Measurements from ENCODE around the gene PDAP1. TPM values are rescaled to one million over a fixed set of nuclear protein-coding genes. Genes with fewer than 3 reads are reported as not detected.

Gene PDAP1
- total and polyA plus RNA-seq, 2 of the 13 experiments (the other 11 are each of a cell fraction or from before 2014, with no cell fraction given): 13.0 to 100 TPM

- TF ChIP-seq, protein P1, sequence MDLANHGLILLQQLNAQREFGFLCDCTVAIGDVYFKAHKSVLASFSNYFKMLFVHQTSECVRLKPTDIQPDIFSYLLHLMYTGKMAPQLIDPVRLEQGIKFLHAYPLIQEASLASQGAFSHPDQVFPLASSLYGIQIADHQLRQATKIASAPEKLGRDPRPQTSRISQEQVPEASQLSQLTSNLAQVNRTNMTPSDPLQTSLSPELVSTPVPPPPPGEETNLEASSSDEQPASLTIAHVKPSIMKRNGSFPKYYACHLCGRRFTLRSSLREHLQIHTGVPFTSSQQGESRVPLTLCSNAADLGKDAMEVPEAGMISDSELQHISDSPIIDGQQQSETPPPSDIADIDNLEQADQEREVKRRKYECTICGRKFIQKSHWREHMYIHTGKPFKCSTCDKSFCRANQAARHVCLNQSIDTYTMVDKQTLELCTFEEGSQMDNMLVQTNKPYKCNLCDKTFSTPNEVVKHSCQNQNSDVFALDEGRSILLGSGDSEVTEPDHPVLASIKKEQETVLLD (CRISPR knock-in tag; IDR thresholded peaks at IDR 0.05; ENCODE audit: low read depth): no peak
- TF ChIP-seq, protein P2, sequence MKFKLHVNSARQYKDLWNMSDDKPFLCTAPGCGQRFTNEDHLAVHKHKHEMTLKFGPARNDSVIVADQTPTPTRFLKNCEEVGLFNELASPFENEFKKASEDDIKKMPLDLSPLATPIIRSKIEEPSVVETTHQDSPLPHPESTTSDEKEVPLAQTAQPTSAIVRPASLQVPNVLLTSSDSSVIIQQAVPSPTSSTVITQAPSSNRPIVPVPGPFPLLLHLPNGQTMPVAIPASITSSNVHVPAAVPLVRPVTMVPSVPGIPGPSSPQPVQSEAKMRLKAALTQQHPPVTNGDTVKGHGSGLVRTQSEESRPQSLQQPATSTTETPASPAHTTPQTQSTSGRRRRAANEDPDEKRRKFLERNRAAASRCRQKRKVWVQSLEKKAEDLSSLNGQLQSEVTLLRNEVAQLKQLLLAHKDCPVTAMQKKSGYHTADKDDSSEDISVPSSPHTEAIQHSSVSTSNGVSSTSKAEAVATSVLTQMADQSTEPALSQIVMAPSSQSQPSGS (CRISPR knock-in tag; IDR thresholded peaks at IDR 0.05): peak; percentile 47; the same call in 1 of the 2 replicates
- TF ChIP-seq MAFF (IDR thresholded peaks at IDR 0.05; ENCODE audit: low read depth, low read length) (0 out of 2 replicates have a peak, but pooled peaks have one; percentile 4), SOX6 (IDR thresholded peaks at IDR 0.05) (no peak), SOX6 (CRISPR knock-in tag; IDR thresholded peaks at IDR 0.05) (peak; percentile 64; the same call in 1 of the 2 replicates), RAD51 (IDR thresholded peaks at IDR 0.05; ENCODE audit: borderline replicate concordance) (peak; percentile 57), ZMAT3 (CRISPR knock-in tag; conservative IDR thresholded peaks at IDR 0.05) (no peak), CENPX (CRISPR knock-in tag; IDR thresholded peaks at IDR 0.05) (no peak), ZHX1 (CRISPR knock-in tag; IDR thresholded peaks at IDR 0.05; ENCODE audit: low read depth) (0 out of 2 replicates have a peak, but pooled peaks have one; percentile 29), ZNF124 (CRISPR knock-in tag; IDR thresholded peaks at IDR 0.05) (no peak; the same call in 1 of the 2 replicates), ZNF33B (CRISPR knock-in tag; IDR thresholded peaks at IDR 0.05) (0 out of 2 replicates have a peak, but pooled peaks have one; percentile 33), PHF8 (CRISPR knock-in tag; IDR thresholded peaks at IDR 0.05) (peak; percentile 60)
- TF ChIP-seq, protein P3, sequence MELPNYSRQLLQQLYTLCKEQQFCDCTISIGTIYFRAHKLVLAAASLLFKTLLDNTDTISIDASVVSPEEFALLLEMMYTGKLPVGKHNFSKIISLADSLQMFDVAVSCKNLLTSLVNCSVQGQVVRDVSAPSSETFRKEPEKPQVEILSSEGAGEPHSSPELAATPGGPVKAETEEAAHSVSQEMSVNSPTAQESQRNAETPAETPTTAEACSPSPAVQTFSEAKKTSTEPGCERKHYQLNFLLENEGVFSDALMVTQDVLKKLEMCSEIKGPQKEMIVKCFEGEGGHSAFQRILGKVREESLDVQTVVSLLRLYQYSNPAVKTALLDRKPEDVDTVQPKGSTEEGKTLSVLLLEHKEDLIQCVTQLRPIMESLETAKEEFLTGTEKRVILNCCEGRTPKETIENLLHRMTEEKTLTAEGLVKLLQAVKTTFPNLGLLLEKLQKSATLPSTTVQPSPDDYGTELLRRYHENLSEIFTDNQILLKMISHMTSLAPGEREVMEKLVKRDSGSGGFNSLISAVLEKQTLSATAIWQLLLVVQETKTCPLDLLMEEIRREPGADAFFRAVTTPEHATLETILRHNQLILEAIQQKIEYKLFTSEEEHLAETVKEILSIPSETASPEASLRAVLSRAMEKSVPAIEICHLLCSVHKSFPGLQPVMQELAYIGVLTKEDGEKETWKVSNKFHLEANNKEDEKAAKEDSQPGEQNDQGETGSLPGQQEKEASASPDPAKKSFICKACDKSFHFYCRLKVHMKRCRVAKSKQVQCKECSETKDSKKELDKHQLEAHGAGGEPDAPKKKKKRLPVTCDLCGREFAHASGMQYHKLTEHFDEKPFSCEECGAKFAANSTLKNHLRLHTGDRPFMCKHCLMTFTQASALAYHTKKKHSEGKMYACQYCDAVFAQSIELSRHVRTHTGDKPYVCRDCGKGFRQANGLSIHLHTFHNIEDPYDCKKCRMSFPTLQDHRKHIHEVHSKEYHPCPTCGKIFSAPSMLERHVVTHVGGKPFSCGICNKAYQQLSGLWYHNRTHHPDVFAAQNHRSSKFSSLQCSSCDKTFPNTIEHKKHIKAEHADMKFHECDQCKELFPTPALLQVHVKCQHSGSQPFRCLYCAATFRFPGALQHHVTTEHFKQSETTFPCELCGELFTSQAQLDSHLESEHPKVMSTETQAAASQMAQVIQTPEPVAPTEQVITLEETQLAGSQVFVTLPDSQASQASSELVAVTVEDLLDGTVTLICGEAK (IDR thresholded peaks at IDR 0.05): no peak
- TF ChIP-seq, protein P3 (CRISPR knock-in tag; IDR thresholded peaks at IDR 0.05): peak; percentile 43; the same call in 1 of the 2 replicates
These were observed 35.9 kb downstream of the PDAP1 start (continued) for GRCh38 chr7:99372275-99373090.
